SK-N-MC (cell line): ENCODE measurements around the gene DNAJC16.
A peak's percentile ranks its signal among the peaks of the same experiment; 100 is the strongest.
"Not testable (repeated sequence)": the region's sequence is repeated elsewhere in the genome, so short reads cannot be mapped to it uniquely, and the experiment has no call there.

Source experiments
- DNase-seq: peaks from one replicate; pipeline ENCODE4 v3.0.0-alpha.2; 2011; ENCODE audit warnings: low read depth, low spot score
- H3K27ac ChIP-seq: fragments of 200-600 bp; sonication (generic); 2 replicates; pipeline ENCODE4 v1.5.1; 2016; ENCODE audit warnings: mixed run types
- H3K36me3 ChIP-seq: fragments of 200-600 bp; sonication (generic); 2 replicates; pipeline ENCODE4 v1.6.1; 2017; ENCODE audit warnings: antibody characterized with exemption, low read length, mixed read lengths; ENCODE audit not compliant: insufficient read depth
- H3K4me3 ChIP-seq: fragments of 200-600 bp; sonication (generic); 2 replicates; pipeline ENCODE4 v1.5.1; 2016
- H3K9ac ChIP-seq: fragments of 200-600 bp; sonication (generic); 2 replicates; pipeline ENCODE4 v1.8.0; 2017; ENCODE audit warnings: mixed run types, mixed read lengths; ENCODE audit not compliant: insufficient read length
- H3K9me3 ChIP-seq: fragments of 200-600 bp; sonication (generic); 2 replicates; pipeline ENCODE4 v1.6.1; 2017; ENCODE audit warnings: low read depth, mild to moderate bottlenecking, antibody characterized with exemption, low read length, moderate library complexity, mixed read lengths
- EZH2 ChIP-seq: fragments of 200-600 bp; sonication (generic); IDR thresholded peaks from one replicate; pipeline ENCODE4 v1.6.1; 2017; ENCODE audit warnings: antibody characterized with exemption
- FOXP2 ChIP-seq: optimal IDR thresholded peaks from 2 replicates; pipeline ENCODE3; 2011; ENCODE audit warnings: mild to moderate bottlenecking, moderate library complexity; ENCODE audit not compliant: insufficient read depth; ENCODE audit errors: extremely low read length, control extremely low read depth
- POLR2AphosphoS5 ChIP-seq: IDR thresholded peaks from 2 replicates; pipeline ENCODE4 v1.6.1; 2012; ENCODE audit warnings: mild to moderate bottlenecking, low read depth, low read length, borderline replicate concordance

The DNAJC16 gene

GRCh38 chr1:15526490-15527339 lies at the start of gene DNAJC16:
DNAJC16 (plus strand) TSS chr1:15526848; CDS start chr1:15529106, 2,258 bp downstream.
- no peaks in the 10 kb centered on the region for H3K9me3 ChIP-seq
- H3K36me3 ChIP-seq = no peaks in the 10 kb centered on the region
- peak within 1 kb of the TSS; percentile 96 for H3K4me3 ChIP-seq
- H3K27ac ChIP-seq = peak within 1 kb of the TSS; percentile 44
- DNase-seq = peak; percentile 99
- TF ChIP-seq FOXP2 (peak; percentile 93), POLR2AphosphoS5 (peak; percentile 89), EZH2 (no peak)
- H3K9ac ChIP-seq = peak within 1 kb of the TSS; percentile 88

DNA sequence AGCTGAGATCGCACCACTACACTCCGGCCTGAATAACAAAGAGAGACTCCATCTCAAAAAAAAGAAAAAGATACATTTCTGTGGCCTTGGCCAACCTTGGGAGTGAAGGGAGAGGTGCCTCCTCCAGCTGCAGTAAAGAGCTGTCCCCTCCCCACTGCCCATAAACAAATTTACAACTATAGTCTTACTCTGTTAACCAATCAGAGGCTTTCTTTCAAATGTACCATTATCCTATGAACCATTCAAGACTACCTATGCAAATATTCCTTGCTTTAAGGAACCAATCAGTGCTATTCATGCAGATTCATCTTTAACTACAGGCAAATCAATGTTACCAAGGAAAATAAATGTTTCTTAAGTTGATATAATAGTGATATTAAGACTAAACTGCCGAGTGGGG lies 49.7 kb upstream of the DNAJC16 start:
- Histone ChIP-seq H3K9ac (no peak overlapping the region), H3K27ac (no peak overlapping the region), H3K9me3 (no peaks in the 10 kb centered on the region), H3K36me3 (no peaks in the 10 kb centered on the region), H3K4me3 (no peak overlapping the region)
- TF ChIP-seq FOXP2 (no peak), POLR2AphosphoS5 (no peak), EZH2 (no peak)
- no peak for DNase-seq

DNA sequence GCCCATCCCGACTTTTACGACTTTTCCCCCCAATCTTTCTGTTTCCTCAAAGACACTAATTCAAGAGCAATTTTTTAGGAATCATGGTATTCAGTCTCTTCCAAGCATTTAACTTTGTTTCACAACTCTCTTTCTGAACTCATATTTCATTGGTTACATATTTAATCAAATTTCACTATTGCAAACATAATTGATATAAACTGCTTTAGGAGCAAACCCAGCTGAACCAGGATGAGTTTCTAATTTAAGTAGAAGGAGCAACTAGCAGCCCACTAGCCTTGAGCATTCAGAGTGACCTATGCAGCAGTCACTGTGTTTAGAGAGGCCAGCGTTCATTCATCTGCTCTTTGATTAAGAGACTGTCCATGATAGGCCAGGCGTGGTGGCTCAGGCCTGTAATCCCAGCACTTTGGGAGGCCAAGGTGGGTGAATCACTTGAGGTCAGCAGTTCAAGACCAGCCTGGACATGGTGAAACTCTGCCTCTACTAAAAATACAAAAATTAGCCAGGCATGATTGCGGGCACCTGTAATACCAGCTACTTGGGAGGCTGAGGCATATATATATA lies 48.9 kb upstream of the DNAJC16 start:
- no peaks in the 10 kb centered on the region for H3K36me3 ChIP-seq
- no peaks in the 10 kb centered on the region for H3K9me3 ChIP-seq
- TF ChIP-seq POLR2AphosphoS5 = no peak
- no peak overlapping the region for H3K9ac ChIP-seq
- H3K4me3 ChIP-seq = no peak overlapping the region
- H3K27ac ChIP-seq = no peak overlapping the region
- no peak for DNase-seq

DNA sequence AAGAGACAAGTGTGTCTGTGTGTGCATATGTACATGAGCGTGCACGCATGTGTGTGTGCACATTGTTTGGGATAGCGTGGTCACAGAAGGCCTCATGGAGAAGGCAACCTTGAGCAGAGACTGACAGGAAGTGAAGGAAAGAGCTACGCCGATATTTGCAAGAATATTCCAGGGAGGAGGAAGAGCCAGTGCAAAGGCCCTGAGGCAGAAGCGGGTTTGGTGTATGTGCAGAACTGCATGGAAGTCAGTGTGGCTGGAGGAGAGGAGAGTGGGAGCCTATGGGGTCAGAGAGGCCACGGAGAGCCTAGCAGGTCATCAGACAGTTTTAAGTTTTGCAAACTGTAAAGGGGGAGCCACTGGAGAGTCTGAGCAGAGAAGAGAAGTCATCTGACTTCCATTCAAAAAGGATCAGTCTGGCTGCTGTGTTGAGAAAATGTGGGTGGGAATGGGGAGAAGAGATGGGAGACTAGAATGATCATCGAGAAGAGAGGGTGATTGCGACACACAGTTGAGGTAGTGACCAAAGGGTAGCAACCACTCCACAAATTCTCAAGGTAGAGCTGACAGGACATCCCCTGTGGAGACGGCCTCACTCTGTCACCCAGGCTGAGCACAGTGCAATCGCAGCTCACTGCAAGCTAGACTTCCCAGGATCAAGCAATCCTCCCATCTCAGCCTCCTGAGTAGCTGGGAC lies 46.8 kb upstream of the DNAJC16 start:
- Histone ChIP-seq H3K9ac (no peak overlapping the region), H3K27ac (no peak overlapping the region), H3K4me3 (no peak overlapping the region), H3K9me3 (no peaks in the 10 kb centered on the region), H3K36me3 (no peaks in the 10 kb centered on the region)
- TF ChIP-seq EZH2 (no peak), FOXP2 (no peak), POLR2AphosphoS5 (no peak)
- no peak for DNase-seq

DNA sequence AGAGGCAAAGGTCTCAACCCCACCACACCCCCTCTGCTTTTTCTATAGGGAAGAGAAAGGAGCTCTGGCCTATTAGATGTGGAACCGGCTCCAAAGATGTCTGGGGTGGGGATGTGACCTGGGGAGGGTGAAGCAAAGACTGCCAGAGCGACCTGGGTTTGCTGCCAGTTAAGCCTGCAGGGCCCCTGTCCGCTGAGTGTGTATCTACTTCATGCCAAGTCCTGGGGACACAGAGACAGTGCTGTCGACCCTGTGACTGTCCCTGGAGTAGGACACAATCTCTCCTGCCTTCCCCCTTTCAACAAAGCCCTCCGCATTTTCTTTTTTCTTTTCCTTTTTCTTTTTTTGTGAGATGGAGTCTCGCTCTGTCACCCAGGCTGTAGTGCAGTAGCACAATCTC lies 44.2 kb upstream of the DNAJC16 start:
- H3K9me3 ChIP-seq, H3K36me3 ChIP-seq, H3K4me3 ChIP-seq, DNase-seq, H3K27ac ChIP-seq, H3K9ac ChIP-seq: not testable (repeated sequence)

DNA sequence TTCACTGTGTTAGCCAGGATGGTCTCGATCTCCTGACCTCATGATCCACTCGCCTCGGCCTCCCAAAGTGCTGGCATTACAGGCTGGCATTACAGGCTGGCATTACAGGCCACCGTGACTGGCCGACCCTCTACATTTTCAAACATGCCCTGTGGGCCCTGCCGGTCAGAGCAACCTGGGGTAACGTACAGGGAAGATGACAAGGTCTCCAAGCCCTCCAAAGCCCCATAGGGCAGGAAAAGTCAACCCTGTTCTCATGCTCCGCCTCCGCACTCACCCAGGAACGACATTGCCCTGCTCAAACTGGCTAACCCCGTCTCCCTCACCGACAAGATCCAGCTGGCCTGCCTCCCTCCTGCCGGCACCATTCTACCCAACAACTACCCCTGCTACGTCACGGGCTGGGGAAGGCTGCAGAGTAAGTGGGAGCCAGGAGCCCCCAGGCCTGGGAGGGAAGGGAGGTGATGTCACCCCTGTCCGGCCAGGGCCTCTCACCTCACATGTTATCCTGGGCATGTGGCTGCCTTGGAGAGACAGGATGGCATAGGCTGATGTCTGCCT lies 43.6 kb upstream of the DNAJC16 start:
- H3K4me3 ChIP-seq, H3K9ac ChIP-seq, H3K27ac ChIP-seq, H3K36me3 ChIP-seq, DNase-seq, H3K9me3 ChIP-seq: not testable (repeated sequence)

- Histone ChIP-seq H3K9ac (no peak overlapping the region), H3K4me3 (no peak overlapping the region), H3K9me3 (no peaks in the 10 kb centered on the region), H3K36me3 (no peaks in the 10 kb centered on the region), H3K27ac (no peak overlapping the region)
- no peak for TF ChIP-seq FOXP2
- TF ChIP-seq EZH2 = no peak
- no peak for TF ChIP-seq POLR2AphosphoS5
- no peak for DNase-seq
Observed at GRCh38 chr1:15483971-15484370, 42.7 kb upstream of the DNAJC16 start.

- not testable (repeated sequence) for H3K4me3 ChIP-seq, DNase-seq, H3K27ac ChIP-seq, H3K9ac ChIP-seq, H3K9me3 ChIP-seq, H3K36me3 ChIP-seq
Observed at GRCh38 chr1:15484443-15484842, 42.2 kb upstream of the DNAJC16 start.

- H3K36me3 ChIP-seq = no peaks in the 10 kb centered on the region
- TF ChIP-seq FOXP2 = no peak
- TF ChIP-seq POLR2AphosphoS5 = no peak
- TF ChIP-seq EZH2 = no peak
- no peaks in the 10 kb centered on the region for H3K9me3 ChIP-seq
- DNase-seq = no peak
- no peak overlapping the region for H3K4me3 ChIP-seq
- H3K27ac ChIP-seq = no peak overlapping the region
- H3K9ac ChIP-seq = no peak overlapping the region
Observed at GRCh38 chr1:15485636-15486035, 41.0 kb upstream of the DNAJC16 start.

DNA sequence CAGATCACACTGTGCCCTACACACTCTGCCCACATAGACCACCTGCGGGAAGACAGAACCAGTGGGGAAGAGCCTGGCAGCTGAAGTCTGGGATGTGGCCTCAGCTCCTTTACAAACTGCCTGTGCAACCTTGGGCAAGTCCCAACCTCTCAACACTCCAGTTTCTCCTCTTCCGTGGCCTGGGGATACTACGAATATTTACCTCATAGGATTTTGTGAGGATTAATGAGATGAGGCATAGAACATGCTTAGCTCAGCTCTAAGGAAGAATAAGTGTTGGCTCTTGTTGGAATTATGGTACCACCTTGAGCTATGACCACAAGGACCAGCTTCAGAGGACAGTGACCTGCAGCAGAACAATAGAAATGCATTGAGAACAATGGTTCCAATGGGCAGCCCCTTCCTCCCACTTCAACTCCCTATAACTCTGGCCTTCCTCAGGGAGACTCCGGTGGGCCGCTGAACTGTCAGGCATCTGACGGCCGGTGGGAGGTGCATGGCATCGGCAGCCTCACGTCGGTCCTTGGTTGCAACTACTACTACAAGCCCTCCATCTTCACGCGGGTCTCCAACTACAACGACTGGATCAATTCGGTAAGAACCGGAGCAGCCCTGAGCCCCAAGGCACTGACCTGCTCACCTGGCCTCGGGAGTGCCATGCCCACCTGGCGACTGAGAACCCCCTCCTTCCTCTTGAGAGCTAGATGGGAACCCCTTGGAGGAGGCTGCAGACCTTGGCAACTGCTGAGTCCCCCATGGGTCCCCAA lies 39.6 kb upstream of the DNAJC16 start:
- not testable (repeated sequence) for H3K4me3 ChIP-seq, H3K9me3 ChIP-seq, H3K27ac ChIP-seq, DNase-seq, H3K9ac ChIP-seq, H3K36me3 ChIP-seq
